Activated CD4-positive, alpha-beta T cell treated with anti-CD3 and anti-CD28 coated beads for 1 hour (primary cell): ENCODE measurements around the gene ZNF697.
"Not testable (repeated sequence)": the region's sequence is repeated elsewhere in the genome, so short reads cannot be mapped to it uniquely, and the experiment has no call there.

Experiments
- DNase-seq: peaks from one replicate; pipeline ENCODE4 v3.0.0-alpha.2; 2020

ZNF697 gene

DNA sequence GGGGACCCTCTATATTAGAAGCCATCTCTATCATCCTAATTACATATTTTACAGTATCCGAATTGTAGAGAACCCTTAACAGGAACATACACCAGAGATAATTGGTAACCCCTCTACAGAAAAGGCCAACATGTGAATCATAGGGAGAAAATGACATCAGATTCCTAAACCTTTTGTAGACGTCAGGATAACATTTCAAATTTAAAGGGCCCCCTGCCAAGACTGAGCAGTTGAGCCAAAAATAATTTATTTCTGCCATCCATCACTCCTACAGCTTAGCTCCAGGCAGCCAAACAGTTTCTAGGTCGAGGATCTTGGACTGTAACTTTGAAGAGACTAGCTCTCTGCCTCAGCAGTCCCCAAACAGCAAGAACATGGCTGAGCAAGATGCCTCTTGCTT lies 21.2 kb downstream of the ZNF697 start:
- DNase-seq = no peak

GRCh38 chr1:119626011-119626545 lies 22.0 kb downstream of the ZNF697 start:
- DNase-seq = no peak

DNA sequence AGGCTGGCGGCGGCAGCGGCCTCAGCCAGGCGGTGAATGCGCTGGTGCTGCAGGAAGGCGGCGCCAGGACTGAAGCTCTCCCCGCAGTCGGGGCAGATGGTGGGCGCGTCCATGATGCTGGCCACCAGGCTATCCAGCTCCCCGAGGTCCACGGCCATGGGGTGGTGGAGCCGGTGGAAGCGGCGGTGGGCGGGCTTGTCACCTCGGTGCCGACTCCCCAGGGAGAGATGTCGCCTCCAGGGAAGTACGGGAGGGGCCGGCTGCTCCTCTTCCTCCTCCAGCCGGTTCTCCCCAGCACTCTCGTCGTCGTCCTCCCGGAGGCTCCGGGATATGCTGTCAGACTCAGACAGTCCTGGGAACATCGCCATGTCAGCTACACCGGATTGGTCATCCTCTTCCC lies 24.4 kb downstream of the ZNF697 start:
- no peak for DNase-seq

DNA sequence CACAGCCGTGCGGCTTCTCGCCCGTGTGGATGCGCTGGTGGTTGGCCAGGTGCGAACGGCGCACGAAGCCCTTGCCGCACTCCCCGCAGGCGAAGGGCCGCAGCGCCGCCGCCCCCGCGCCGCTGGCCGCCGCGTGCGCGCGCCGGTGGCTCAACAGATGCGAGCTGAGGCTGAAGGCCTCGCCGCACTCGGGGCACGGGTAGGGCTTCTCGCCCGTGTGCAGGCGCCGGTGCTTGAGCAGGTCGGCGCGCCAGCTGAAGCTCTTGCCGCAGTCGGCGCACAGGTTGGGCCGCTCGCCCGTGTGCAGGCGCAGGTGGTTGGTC lies 24.9 kb downstream of the ZNF697 start:
- DNase-seq = no peak

DNA sequence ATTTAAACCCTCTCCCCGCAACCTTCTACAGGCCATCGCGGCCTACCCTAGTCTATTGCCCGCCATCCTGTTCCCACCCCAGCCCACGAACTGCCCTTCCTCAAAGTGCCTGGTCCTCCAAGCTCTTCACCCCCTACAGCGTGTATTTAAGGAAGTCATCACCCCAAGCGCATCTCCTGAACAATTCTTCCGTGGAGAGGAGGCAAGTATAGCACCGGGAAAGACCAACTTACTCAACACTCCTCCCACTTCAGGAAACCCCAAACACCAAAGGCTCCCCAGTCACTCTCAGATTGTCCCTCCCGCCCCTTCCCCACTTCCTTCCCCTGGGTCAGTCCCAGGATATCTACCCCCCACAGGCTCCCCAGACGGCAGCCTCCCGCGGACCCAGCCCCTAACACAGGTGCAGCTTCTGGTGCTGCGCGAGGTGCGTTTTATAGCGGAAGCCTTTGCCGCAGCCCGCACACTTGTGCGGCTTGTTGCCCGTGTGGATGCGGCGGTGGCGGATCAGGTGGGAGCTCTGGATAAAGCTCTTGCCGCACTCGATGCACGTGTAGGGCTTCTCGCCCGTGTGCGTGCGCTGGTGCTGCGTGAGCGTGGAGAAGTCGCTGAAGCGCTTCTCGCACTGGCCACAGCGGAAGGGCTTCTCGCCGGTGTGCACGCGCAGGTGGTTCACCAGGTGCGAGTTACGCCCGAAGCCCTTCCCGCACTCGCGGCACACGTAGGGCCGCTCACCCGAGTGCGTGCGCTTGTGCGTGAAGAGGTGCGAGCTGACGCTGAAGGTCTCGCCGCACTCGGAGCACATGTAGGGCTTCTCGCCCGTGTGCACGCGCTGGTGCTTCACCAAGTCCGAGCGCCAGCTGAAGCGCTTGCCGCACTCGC lies 25.5 kb downstream of the ZNF697 start:
- DNase-seq = no peak

DNA sequence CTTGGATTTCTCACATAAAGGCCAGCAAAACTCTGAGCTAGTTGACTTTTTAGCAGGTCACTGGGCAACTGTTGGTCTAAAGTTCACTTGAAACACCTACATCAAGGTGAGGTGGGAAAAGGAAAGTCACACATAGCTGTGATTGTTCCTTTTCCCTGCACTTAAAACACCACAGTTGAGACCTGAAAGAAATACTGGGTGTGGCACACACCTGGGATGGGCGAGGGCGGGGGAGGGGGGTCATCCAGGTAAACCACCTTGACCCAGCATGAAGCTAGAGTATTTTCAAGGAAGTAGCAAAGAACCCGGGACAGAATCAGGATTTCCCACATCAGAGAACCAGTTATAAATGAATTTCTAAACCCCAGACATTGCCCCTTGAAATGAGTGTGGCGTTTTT lies 26.4 kb downstream of the ZNF697 start:
- DNase-seq = no peak

GRCh38 chr1:119617751-119618691 lies 30.0 kb downstream of the ZNF697 start:
- DNase-seq = no peak

DNA sequence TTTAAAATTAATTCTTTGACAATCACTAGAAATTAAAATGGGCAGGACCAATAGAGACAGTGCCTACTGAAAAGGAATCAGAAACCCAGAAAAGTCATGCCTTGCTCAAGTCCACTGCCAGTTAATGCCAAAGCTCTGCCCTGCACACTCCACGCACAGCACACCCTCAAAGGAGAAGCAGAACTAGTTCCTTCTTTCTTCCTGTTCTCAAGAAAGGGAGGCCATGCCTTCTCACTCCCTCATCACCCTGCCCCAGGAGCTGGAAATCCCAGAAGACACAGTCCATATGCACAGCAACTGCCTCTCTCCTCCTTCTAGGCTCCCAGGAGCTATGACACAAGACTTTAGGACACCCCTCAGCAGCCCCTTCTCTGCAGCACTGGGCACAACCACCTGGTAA lies 31.3 kb downstream of the ZNF697 start:
- not testable (repeated sequence) for DNase-seq

DNA sequence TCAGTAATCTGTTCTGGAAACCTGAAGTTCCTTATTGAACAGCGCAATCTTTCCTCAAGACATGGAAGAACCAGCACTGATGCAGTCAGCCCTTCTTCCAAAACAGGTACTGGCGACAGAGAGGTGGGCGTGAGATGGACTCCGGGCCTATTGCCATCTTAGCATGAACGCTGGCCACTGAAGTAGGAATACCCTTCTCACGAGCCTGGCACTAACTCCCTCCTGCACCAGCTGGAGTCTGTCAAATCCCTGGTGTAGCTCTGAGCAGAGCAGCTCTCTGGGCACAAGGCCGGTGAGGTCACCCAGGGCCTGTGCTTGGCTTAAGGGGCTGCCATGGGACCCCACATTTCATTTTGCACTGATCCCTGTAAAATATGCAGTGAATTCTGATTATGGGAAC lies 33.0 kb downstream of the ZNF697 start:
- not testable (repeated sequence) for DNase-seq

DNA sequence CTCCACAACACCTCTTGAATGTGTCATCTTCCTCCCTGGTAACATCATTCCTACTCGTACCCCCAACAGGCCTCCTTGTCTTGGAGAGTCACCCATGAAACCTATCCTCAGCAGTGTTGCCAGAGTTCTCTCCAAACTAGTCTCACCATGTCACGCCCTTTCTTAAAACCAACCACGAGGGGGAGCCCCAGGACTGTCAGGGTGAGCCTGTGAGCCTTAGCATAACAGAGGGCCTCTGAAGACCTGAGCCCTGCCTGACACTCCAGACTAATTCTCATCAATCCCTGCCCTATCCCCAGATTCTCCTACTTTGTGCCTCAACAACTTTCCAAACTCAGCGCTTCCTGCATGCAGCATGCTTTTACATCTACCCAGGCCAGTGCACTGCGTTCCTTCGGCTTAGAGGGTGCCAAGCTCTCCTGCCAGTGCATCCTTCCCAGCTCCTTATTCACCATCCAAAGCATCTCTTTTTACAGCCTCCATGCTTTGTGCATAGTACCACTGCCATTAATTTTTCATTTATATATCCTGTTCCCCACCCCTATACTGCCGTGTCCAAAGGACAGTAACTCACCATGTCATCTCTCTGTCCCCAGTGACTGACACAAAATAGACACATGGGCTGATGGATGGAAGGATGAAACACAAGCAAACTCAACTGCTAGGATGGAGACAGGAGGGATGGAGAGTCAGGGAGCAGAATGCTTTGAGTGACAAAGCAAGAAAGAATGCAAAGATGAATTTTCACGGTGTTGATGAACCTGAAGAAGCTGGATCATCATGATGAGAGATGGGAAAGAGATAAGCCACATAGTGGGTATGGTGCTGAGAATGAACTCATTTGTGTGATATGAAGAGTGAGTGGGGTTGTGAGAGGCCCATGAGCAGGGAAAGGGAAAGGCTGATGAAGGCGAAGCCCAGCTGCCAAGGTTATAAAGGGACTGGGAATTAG lies 34.0 kb downstream of the ZNF697 start:
- DNase-seq = peak; percentile 27

DNA sequence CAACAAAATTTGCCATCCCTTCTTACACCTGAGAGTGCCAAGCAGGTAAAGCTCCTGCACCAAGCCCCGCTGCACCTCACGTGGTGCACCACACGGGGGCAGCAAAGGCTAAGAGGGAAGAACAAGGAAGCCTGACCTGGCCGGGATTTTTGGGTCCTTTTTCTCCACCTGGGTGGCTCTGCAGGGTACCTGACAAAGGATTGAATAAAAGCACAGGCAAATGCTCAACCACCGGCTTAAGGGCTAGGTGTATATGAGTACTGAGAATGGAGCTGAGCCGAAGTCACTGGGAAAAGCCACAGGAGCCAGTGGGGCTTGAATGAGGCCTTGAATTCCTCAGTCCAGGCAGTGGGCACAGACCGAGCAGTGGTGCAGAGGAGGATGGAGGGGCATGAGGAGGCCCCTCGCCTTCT lies 36.4 kb downstream of the ZNF697 start:
- peak; percentile 28 for DNase-seq

DNA sequence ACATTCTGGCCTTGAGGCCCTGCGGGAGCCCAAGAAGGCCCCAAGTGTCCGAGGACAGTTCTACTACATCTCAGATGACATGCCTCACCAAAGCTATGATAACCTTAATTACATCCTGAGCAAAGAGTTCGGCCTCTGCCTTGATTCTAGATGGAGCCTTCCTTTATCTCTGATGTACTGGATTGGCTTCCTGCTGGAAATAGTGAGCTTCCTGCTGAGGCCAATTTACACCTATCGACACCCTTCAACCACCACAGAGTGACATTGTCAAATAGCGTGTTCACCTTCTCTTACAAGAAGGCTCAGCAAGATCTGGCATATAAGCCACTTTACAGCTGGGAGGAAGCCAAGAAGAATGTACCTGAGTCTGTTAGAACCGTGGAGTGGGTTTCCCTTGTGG lies 39.2 kb downstream of the ZNF697 start:
- DNase-seq = not testable (repeated sequence)

DNA sequence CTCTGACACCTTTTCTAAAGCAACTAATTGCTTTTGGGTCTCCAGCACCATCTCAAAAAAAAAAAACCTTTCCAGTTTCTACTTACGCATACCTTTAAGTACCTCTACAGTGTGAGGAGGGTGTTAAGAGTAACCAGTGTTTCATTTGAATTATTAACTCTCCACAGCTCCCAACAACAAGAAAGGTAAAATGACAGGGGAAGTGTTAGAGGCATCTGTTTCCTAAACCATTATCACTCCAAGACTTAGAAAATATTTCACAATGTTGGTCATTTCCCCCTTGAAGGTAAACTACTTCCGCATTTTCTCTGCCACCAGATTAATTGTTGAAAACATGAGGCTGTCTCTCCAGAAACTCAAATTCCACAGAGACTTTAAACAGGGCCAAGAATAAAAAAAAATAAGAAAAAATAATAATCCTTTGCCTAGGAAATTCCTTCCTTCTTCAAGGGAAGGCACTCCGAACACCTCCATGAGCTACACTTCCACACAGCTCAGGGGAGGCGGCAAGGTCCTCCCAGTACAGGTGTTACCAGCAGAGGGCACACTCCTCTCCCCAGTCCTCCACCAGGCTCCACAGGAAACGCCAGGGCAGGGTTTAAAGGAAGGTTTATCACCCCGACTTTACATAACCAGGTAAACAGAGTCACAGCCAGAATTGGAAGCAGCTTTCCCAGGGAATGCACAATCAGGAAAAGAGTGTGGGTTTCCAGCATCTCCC lies 40.8 kb downstream of the ZNF697 start:
- not testable (repeated sequence) for DNase-seq

DNA sequence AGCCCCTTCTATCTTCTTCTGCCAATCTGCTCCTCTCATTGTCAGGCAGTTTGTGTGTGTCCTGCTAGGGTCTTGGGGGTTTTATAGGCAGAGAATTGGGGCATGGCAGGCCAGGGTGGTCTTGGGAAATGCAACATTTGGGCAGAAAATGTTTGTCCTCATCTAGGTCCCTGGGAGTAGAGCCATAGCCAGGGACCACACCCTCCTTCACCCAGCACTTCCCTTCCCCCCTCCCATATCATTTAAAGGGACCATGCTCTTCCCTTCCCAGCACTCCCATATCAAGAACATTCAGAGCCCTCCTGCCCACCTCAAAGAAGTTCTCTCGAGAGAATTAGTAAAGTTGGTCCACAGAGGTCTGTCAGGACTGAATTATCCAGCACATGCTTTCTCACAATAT lies 41.7 kb downstream of the ZNF697 start:
- no peak for DNase-seq

DNA sequence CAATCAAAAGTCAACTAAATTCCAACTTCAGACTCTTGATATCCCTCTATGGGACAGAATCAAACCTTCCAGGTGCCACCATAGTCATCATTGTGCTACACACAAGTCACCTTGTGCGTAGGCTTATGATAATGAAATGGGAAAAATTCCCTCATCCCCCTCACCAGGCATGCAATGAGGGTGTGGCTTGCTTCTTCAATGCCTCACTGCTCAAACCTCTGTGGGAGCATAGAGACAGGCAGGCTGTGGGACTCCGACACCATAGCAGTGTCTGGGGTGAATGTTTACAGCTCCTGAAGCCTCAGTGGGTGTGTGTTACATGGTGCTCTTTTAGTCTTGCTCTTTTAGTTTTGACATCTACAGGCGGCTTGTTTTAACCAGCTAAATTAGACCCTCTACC lies 42.4 kb downstream of the ZNF697 start:
- no peak for DNase-seq

DNA sequence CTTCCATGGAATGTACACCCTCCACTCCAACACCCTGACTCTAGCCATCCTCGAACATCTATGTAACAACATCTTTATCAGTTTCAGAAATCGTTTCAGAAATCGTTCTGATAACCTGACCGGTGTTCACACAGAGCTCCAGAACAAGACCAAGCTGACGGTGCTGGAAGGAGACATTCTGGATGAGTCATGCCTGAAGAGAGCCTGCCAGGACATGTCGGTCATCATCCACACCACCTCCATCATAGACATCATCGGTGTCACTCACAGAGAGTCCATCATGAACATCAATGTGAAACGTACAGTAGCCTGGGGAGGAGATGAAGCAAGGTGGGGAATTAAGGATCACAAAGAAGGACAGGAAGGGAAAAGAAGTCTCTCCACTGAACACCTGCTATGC lies 43.0 kb downstream of the ZNF697 start:
- not testable (repeated sequence) for DNase-seq

GRCh38 chr1:119603695-119604094 lies 44.4 kb downstream of the ZNF697 start:
- no peak for DNase-seq

GRCh38 chr1:119603241-119603640 lies 44.8 kb downstream of the ZNF697 start:
- DNase-seq = not testable (repeated sequence)

DNA sequence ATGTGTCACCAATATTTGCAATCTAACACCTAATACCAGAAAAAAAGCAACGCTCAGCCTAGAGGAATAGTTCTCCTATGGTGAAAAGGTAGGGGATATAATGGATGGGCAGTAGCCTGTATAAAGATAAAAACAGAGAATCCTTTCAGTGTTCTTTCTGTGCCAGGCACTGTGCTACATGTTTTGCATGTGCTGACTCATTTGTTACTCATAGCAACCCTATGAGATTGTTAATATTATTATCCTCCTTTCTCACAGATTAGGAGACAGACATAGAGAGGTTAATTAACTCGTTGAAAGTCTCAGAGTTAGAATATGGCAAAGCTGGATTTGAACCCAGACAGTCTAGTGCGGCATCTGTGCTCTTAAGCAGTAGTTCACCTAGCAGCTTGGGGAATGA lies 45.3 kb downstream of the ZNF697 start:
- DNase-seq = not testable (repeated sequence)

DNA sequence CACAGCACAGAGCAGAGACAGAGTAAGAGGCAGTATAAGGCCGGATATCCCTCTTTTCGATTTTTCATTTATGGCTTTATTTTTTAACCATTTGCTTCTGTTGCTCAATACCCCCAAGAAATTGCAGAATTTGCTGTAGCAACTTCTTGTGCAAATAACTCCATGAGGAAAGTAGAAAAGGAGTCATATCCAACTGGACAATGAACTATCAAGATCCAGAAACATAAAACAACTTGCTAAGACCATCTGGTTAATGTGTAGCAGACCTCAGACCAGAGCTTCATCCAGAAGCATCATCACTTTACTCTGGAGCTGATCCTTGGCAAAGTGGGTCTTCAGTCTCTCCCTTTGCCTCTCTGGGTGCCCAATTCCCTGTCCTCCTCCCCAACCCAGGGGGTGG lies 45.9 kb downstream of the ZNF697 start:
- no peak for DNase-seq

DNA sequence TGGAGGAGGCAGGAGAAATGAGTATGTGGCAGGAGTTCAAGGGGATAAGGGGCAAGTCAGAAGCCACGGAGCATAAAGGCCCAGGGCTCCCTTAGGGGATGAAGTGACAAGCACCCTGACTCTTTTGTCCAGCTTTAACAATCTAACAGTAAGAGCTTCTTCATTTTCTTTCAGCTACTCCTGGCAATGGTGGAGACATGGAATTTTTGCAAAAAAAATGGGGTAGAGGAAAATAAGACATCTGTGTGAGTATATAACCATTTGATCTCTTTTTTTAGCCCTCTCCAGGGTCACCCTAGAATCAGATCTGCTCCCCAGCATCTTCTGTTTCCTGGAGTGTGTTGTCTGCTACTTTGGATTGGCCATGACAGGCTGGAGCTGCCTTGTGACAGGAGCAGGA lies 47.1 kb downstream of the ZNF697 start:
- DNase-seq = no peak

- no peak for DNase-seq
Observed at GRCh38 chr1:119600561-119600960, 47.5 kb downstream of the ZNF697 start.
